ENCODE measurements around the gene ALOXE3.

ALOXE3 gene

GRCh38 chr17:8144401-8145231 is 26.3 kb upstream of the ALOXE3 start:
- in situ Hi-C loops (cut with MboI; ENCODE audit: low pct_unique_long_range_greater_than_20kb, low sequenced_read_pairs, unreplicated experiment), result no loop called here
- no peak for DNase-seq (ENCODE audit: low spot score)
- no peak for TF ChIP-seq CTCF (IDR thresholded peaks at IDR 0.05; ENCODE audit: extremely low read depth, insufficient read depth, missing control alignments)

GRCh38 chr17:8143581-8144400 is 25.5 kb upstream of the ALOXE3 start:
- TF ChIP-seq CTCF (IDR thresholded peaks at IDR 0.05; ENCODE audit: extremely low read depth, insufficient read depth, missing control alignments), result no peak
- no peak for DNase-seq (ENCODE audit: low spot score)
- in situ Hi-C loops (cut with MboI; ENCODE audit: low pct_unique_long_range_greater_than_20kb, low sequenced_read_pairs, unreplicated experiment), result no loop called here

GRCh38 chr17:8142887-8143580 is 24.7 kb upstream of the ALOXE3 start:
- no peak for TF ChIP-seq CTCF (IDR thresholded peaks at IDR 0.05; ENCODE audit: extremely low read depth, insufficient read depth, missing control alignments)
- no peak for DNase-seq (ENCODE audit: low spot score)
- in situ Hi-C loops (cut with MboI; ENCODE audit: low pct_unique_long_range_greater_than_20kb, low sequenced_read_pairs, unreplicated experiment), result no loop called here

GRCh38 chr17:8142158-8142886 is 24.0 kb upstream of the ALOXE3 start:
- in situ Hi-C loops (cut with MboI; ENCODE audit: low pct_unique_long_range_greater_than_20kb, low sequenced_read_pairs, unreplicated experiment), result no loop called here
- TF ChIP-seq CTCF (IDR thresholded peaks at IDR 0.05; ENCODE audit: extremely low read depth, insufficient read depth, missing control alignments), result no peak
- DNase-seq (ENCODE audit: low spot score), result no peak

GRCh38 chr17:8141741-8142140 is 23.4 kb upstream of the ALOXE3 start:
- in situ Hi-C loops (cut with MboI; ENCODE audit: low pct_unique_long_range_greater_than_20kb, low sequenced_read_pairs, unreplicated experiment), result no loop called here
- DNase-seq (ENCODE audit: low spot score), result no peak
- no peak for TF ChIP-seq CTCF (IDR thresholded peaks at IDR 0.05; ENCODE audit: extremely low read depth, insufficient read depth, missing control alignments)

GRCh38 chr17:8141045-8141444 is 22.7 kb upstream of the ALOXE3 start:
- in situ Hi-C loops (cut with MboI; ENCODE audit: low pct_unique_long_range_greater_than_20kb, low sequenced_read_pairs, unreplicated experiment), result no loop called here
- no peak for TF ChIP-seq CTCF (IDR thresholded peaks at IDR 0.05; ENCODE audit: extremely low read depth, insufficient read depth, missing control alignments)
- DNase-seq (ENCODE audit: low spot score), result no peak

All from GM13977 (cell line).